A549 (cell line): ENCODE results near the gene SLC22A23.

ENCODE experiments used
- CHD4 ChIP-seq: fragments of 200-600 bp; sonication (generic); IDR thresholded peaks from 2 replicates; pipeline ENCODE4 v1.6.1; 2016; ENCODE audit warnings: antibody characterized with exemption, mild to moderate bottlenecking, borderline replicate concordance
- EP300 ChIP-seq, 2 experiments: fragments of >200 bp; sonication (Bioruptor Twin); formaldehyde crosslinking; IDR thresholded peaks; 2 replicates in 1 of 2; 3 replicates in 1 of 2; pipeline ENCODE4 v1.6.1; 2016 to 2017
- NR3C1 ChIP-seq: fragments of >200 bp; sonication (Bioruptor Twin); formaldehyde crosslinking; IDR thresholded peaks from 3 replicates; pipeline ENCODE4 v1.6.1; 2017
- POLR2A ChIP-seq: IDR thresholded peaks from 2 replicates; pipeline ENCODE4 v1.6.1; 2012; ENCODE audit warnings: mild to moderate bottlenecking, low read length
- TF ChIP-seq, protein P1 (sequence below): fragments of >200 bp; sonication (Bioruptor Twin); formaldehyde crosslinking; IDR thresholded peaks from 3 replicates; pipeline ENCODE4 v1.5.1; 2016

DNA sequence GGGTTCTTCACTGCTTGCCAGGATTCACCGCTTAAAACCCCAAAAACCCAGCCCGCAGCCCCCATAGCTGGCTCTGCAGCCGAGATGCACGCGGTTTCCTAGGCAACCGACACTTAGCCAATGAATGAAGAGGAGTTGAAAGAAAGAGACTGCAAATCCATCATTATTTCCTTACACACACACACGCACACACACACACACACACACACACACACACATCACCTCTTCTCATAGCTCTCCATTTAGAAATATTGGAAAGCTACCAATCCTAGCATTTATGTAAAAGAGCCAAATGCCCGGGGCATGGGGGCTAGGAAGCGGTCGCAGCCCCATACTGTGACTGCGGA lies 226.0 kb downstream of the SLC22A23 start:
- TF ChIP-seq, protein P1, sequence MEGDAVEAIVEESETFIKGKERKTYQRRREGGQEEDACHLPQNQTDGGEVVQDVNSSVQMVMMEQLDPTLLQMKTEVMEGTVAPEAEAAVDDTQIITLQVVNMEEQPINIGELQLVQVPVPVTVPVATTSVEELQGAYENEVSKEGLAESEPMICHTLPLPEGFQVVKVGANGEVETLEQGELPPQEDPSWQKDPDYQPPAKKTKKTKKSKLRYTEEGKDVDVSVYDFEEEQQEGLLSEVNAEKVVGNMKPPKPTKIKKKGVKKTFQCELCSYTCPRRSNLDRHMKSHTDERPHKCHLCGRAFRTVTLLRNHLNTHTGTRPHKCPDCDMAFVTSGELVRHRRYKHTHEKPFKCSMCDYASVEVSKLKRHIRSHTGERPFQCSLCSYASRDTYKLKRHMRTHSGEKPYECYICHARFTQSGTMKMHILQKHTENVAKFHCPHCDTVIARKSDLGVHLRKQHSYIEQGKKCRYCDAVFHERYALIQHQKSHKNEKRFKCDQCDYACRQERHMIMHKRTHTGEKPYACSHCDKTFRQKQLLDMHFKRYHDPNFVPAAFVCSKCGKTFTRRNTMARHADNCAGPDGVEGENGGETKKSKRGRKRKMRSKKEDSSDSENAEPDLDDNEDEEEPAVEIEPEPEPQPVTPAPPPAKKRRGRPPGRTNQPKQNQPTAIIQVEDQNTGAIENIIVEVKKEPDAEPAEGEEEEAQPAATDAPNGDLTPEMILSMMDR: no peak
- TF ChIP-seq POLR2A (no peak), CHD4 (no peak), EP300 (IDR thresholded peaks at IDR 0.05) (no peak), NR3C1 (no peak)
